HFFc6 (cell line): ENCODE data around the gene PSORS1C2. TPM values are rescaled to one million over a fixed set of nuclear protein-coding genes. Genes with fewer than 3 reads are reported as not detected.

Source experiments
- DNase-seq: peaks from one replicate; pipeline ENCODE4 v3.0.0-alpha.2; 2018
- H3K27ac Mint-ChIP-seq: 2 replicates; pipeline ENCODE4 v1.8.0; 2020; ENCODE audit warnings: mild to moderate bottlenecking, mixed read lengths
- H3K27me3 Mint-ChIP-seq: 2 replicates; pipeline ENCODE4 v1.8.0; 2021; ENCODE audit warnings: mild to moderate bottlenecking, moderate library complexity, mixed read lengths; ENCODE audit not compliant: insufficient read depth
- H3K36me3 Mint-ChIP-seq: 2 replicates; pipeline ENCODE4 v1.8.0; 2021; ENCODE audit warnings: low read depth, mixed read lengths
- H3K4me1 Mint-ChIP-seq: 2 replicates; pipeline ENCODE4 v1.8.0; 2020; ENCODE audit warnings: low read depth, mixed read lengths
- H3K4me3 Mint-ChIP-seq: 2 replicates; pipeline ENCODE4 v1.8.0; 2020; ENCODE audit warnings: mild to moderate bottlenecking, moderate library complexity, mixed read lengths
- H3K9me3 Mint-ChIP-seq: 2 replicates; pipeline ENCODE4 v1.8.0; 2020; ENCODE audit warnings: mild to moderate bottlenecking, mixed read lengths
- CTCF ChIP-seq: fragments of 200-600 bp; sonication (generic); IDR thresholded peaks from 2 replicates; pipeline ENCODE4 v1.5.0; 2021; ENCODE audit warnings: antibody characterized with exemption, mild to moderate bottlenecking
- total RNA-seq, 6 experiments: library from RNA; stranded (reverse); fragmentation: NEBNext Ultra II Directional; extraction: Animal tissue kit (Norgen Biotek cat#: 25700); gene quantifications; 2 replicates in 1 of 6; 3 replicates in 5 of 6; pipeline ENCODE4 v1.2.3, GENCODE V29; 2021

PSORS1C2 gene
- total RNA-seq, 6 experiments from 2014 or later, result not detected

GRCh38 chr6:31162463-31163165 is 23.7 kb upstream of the PSORS1C2 start:
- no peaks in the 10 kb centered on the region; the same call in 1 of the 2 replicates for H3K27me3 Mint-ChIP-seq
- H3K27ac Mint-ChIP-seq, result no peak overlapping the region
- 0 out of 2 replicates have a peak, but pooled peaks cover 6% of the 10 kb centered on the region for H3K36me3 Mint-ChIP-seq
- H3K9me3 Mint-ChIP-seq, result no peaks in the 10 kb centered on the region
- TF ChIP-seq CTCF, result no peak
- no peak for DNase-seq
- H3K4me1 Mint-ChIP-seq, result peaks cover 36% of the 10 kb centered on the region
- H3K4me3 Mint-ChIP-seq, result no peak overlapping the region

- Mint-ChIP-seq H3K27me3 (no peaks in the 10 kb centered on the region; the same call in 1 of the 2 replicates), H3K4me1 (peaks cover 46% of the 10 kb centered on the region), H3K36me3 (peaks cover 5% of the 10 kb centered on the region; the same call in 1 of the 2 replicates), H3K4me3 (no peak overlapping the region), H3K9me3 (no peaks in the 10 kb centered on the region), H3K27ac (no peak overlapping the region)
- TF ChIP-seq CTCF, result no peak
- no peak for DNase-seq
These were observed 22.6 kb upstream of the PSORS1C2 start for GRCh38 chr6:31161216-31162126.

GRCh38 chr6:31158863-31159855 is 20.3 kb upstream of the PSORS1C2 start:
- Mint-ChIP-seq H3K4me3 (peak overlapping the region; percentile 98), H3K36me3 (peaks cover 15% of the 10 kb centered on the region), H3K4me1 (peaks cover 46% of the 10 kb centered on the region), H3K9me3 (no peaks in the 10 kb centered on the region), H3K27ac (peak overlapping the region; percentile 83), H3K27me3 (peaks cover 1% of the 10 kb centered on the region; the same call in 1 of the 2 replicates)
- TF ChIP-seq CTCF, result peak; percentile 46
- DNase-seq, result no peak

GRCh38 chr6:31158140-31158862 is 19.4 kb upstream of the PSORS1C2 start, which contains the start of gene TCF19:
TCF19 (plus strand) TSS chr6:31158589; CDS start chr6:31159470, 881 bp downstream.
- Mint-ChIP-seq H3K4me3 (peak within 1 kb of the TSS; percentile 98), H3K36me3 (peaks cover 14% of the 10 kb centered on the region), H3K4me1 (peaks cover 37% of the 10 kb centered on the region), H3K27me3 (peaks cover 1% of the 10 kb centered on the region; the same call in 1 of the 2 replicates), H3K9me3 (no peaks in the 10 kb centered on the region), H3K27ac (peak within 1 kb of the TSS; percentile 83)
- DNase-seq, result peak; percentile 99
- TF ChIP-seq CTCF, result no peak
